Colonic mucosa (tissue), 4 donors: Measurements from ENCODE around the gene PARD3B. TPM values are rescaled to one million over a fixed set of nuclear protein-coding genes. Genes with fewer than 3 reads are reported as not detected.
"Not testable (repeated sequence)": the region's sequence is repeated elsewhere in the genome, so short reads cannot be mapped to it uniquely, and the experiment has no call there.

ENCODE experiments used
- DNase-seq: peaks from one replicate; pipeline ENCODE4 v3.0.0-alpha.2; 2020
- H3K27ac ChIP-seq: fragments of 200-600 bp; one replicate; pipeline ENCODE4 v1.8.0; 2021
- H3K27me3 ChIP-seq: fragments of 200-600 bp; one replicate; pipeline ENCODE4 v1.8.0; 2021
- H3K36me3 ChIP-seq: fragments of 200-600 bp; one replicate; pipeline ENCODE4 v1.8.0; 2021
- H3K4me1 ChIP-seq: fragments of 200-600 bp; one replicate; pipeline ENCODE4 v1.8.0; 2021; ENCODE audit warnings: mild to moderate bottlenecking
- H3K4me3 ChIP-seq: fragments of 200-600 bp; one replicate; pipeline ENCODE4 v1.8.0; 2021
- H3K9ac ChIP-seq, 2 donors: one replicate each; pipeline ENCODE4 v1.7.0; 2013; ENCODE audit warnings: control low read depth in 2 of 2, low read depth in 2 of 2, low read length in 2 of 2
- H3K9me3 ChIP-seq: fragments of 200-600 bp; one replicate; pipeline ENCODE4 v1.8.0; 2021
- intact Hi-C: fragments of 100-400 bp; cut with DNase I; formaldehyde crosslinking; loops from one replicate; pipeline ENCODE4 v1.14.1; 2022
- total RNA-seq, 2 donors: library from RNA; stranded (reverse); fragmentation: NEBNext Ultra II Directional in 1 of 2; extraction: Animal tissue kit (Norgen Biotek cat#: 25700) in 1 of 2; gene quantifications; one replicate each; pipeline ENCODE4 v1.2.1, GENCODE V29; 2021
- TF ChIP-seq, protein P1 (sequence below): fragments of 200-600 bp; IDR thresholded peaks from one replicate; pipeline ENCODE4 v1.8.0; 2022; ENCODE audit warnings: antibody characterized with exemption, mild to moderate bottlenecking
- donor health status: healthy.
- donor health status: DM: no; HTN: no; CAD: no.
- donor health status: DM: no; HTN: no; CAD: no.

The PARD3B gene
- total RNA-seq, 2 donors from 2014 or later = 20.0 to 24.2 TPM

DNA sequence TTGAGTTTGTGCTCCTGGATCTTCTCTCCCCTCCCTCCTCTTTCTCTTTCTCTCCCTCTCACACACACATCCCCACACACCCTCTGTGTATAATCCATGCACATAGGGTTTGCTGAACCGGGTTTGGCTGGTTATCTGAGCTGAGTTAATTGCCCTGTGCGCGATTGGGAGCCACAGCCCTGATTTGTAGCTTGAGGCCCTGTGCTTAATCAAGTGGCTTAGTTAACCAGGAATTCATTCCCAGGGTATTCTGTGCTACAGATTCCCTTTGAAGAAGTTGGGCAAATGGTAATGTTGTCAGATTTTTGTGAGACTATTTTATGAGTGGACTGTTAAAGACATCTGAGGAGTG lies 6.2 kb downstream of the PARD3B start:
- Histone ChIP-seq H3K36me3 (no peaks in the 10 kb centered on the region), H3K27me3 (no peaks in the 10 kb centered on the region), H3K27ac (no peak overlapping the region), H3K9me3 (no peaks in the 10 kb centered on the region), H3K4me1 (no peaks in the 10 kb centered on the region), H3K9ac (no peak overlapping the region), H3K4me3 (no peak overlapping the region)
- TF ChIP-seq, protein P1, sequence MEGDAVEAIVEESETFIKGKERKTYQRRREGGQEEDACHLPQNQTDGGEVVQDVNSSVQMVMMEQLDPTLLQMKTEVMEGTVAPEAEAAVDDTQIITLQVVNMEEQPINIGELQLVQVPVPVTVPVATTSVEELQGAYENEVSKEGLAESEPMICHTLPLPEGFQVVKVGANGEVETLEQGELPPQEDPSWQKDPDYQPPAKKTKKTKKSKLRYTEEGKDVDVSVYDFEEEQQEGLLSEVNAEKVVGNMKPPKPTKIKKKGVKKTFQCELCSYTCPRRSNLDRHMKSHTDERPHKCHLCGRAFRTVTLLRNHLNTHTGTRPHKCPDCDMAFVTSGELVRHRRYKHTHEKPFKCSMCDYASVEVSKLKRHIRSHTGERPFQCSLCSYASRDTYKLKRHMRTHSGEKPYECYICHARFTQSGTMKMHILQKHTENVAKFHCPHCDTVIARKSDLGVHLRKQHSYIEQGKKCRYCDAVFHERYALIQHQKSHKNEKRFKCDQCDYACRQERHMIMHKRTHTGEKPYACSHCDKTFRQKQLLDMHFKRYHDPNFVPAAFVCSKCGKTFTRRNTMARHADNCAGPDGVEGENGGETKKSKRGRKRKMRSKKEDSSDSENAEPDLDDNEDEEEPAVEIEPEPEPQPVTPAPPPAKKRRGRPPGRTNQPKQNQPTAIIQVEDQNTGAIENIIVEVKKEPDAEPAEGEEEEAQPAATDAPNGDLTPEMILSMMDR = no peak
- DNase-seq = no peak
- intact Hi-C loops = no loop called here

DNA sequence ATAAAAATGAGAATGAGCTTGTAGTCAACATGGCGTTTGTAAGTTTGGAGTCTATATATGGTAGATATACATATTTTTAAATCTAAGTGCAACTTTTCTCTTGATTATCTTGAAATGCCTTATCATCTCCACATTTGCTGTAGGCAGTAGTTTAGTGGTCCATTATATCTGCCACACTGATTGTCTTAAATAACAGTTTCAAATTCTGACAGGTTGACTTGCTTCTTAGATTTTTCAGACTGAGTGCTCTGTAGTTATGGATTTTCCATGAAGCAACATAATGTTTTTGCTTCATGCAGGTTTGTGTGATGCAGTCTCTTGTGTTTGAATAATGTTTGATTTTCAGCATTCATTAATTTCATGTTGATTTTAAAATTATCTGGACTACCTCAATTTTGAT lies 12.3 kb downstream of the PARD3B start:
- no peak overlapping the region for H3K27ac ChIP-seq
- no peak overlapping the region for H3K4me3 ChIP-seq
- no peak overlapping the region for H3K9ac ChIP-seq
- DNase-seq = no peak
- H3K9me3 ChIP-seq = no peaks in the 10 kb centered on the region
- TF ChIP-seq, protein P1 = no peak
- no peaks in the 10 kb centered on the region for H3K27me3 ChIP-seq
- no peaks in the 10 kb centered on the region for H3K4me1 ChIP-seq
- intact Hi-C loops = no loop called here
- H3K36me3 ChIP-seq = no peaks in the 10 kb centered on the region

DNA sequence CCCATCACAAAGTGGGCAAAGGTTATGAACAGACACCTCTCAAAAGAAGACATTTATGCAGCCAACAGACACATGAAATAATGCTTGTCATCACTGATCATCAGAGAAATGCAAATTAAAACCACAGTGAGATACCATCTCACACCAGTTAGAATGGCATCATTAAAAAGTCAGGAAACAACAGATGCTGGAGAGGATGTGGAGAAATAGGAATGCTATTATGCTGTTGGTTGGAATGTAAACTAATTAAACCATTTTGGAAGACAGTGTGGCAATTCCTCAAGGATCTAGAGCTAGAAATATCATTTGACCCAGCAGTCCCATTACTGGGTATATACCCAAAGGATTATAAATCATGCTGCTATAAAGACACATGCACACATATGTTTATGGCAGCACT lies 14.1 kb downstream of the PARD3B start:
- DNase-seq, H3K4me3 ChIP-seq, H3K27me3 ChIP-seq, intact Hi-C loops, H3K27ac ChIP-seq, H3K9me3 ChIP-seq, H3K4me1 ChIP-seq, H3K9ac ChIP-seq, H3K36me3 ChIP-seq: not testable (repeated sequence)

DNA sequence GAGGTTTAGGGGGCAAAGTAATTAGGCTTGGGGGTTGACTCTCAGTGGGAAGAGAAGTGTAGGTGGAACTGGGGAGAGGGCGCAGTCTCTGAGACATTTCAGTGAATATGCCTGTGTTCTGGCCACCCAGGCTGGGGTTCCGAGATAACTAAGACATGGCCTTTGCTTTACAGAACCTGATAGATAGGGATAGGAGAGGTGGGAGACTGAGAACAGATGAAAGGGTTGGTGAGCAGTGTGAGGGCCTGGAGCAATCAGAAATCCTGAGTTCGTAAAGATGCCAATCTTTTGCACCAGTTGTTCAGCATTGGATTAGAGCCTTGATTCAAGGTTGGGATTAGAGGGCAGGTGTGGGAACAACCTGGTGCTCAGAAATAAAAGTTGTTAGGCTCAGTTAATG lies 15.6 kb downstream of the PARD3B start:
- no peak for DNase-seq
- H3K36me3 ChIP-seq = no peaks in the 10 kb centered on the region
- H3K27ac ChIP-seq = no peak overlapping the region
- no peaks in the 10 kb centered on the region for H3K9me3 ChIP-seq
- TF ChIP-seq, protein P1 = no peak
- H3K4me3 ChIP-seq = no peak overlapping the region
- no peaks in the 10 kb centered on the region for H3K27me3 ChIP-seq
- no peak overlapping the region for H3K9ac ChIP-seq
- intact Hi-C loops = no loop called here
- H3K4me1 ChIP-seq = no peaks in the 10 kb centered on the region

DNA sequence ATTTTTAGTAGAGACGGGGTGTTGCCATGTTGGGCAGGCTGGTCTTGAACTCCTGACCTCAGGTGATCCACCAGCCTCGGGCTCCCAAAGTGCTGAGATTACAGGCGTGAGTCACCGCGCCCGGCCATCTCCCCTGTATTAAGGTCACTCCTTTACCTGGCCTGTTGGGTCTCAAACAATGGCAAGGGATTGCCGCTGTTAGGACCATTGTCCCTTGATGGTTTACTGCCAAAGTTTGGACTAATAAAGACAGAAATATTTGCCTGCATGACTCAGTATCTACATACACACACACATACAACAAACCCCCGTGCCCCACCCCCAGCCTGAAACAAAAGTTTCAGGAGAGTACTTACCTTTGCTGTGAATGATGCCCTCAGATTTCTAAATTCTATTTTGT lies 16.5 kb downstream of the PARD3B start:
- no peak for DNase-seq
- no peaks in the 10 kb centered on the region for H3K36me3 ChIP-seq
- TF ChIP-seq, protein P1 = no peak
- intact Hi-C loops = no loop called here
- H3K27me3 ChIP-seq = no peaks in the 10 kb centered on the region
- H3K27ac ChIP-seq = no peak overlapping the region
- no peaks in the 10 kb centered on the region for H3K4me1 ChIP-seq
- H3K4me3 ChIP-seq = no peak overlapping the region
- no peaks in the 10 kb centered on the region for H3K9me3 ChIP-seq
- H3K9ac ChIP-seq = no peak overlapping the region

DNA sequence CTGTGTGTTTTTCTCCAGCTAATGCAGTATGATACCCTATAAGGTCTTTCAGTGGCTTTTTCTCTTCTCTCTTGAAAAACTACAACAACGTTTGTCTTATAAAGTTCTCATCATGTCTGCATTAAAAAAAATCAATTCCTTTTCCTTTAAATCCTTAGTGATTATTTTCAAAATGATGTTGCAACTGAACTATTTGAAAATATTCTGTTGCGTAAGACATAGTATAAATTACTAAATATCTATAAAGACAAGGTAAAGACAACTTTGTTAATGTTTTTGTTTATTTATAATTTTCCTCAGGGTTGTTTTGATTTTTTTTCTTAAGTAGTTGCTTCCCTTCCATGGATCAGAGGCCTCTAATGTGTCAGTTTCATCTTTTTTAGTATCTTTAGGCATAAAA lies 21.2 kb downstream of the PARD3B start:
- no peak overlapping the region for H3K9ac ChIP-seq
- intact Hi-C loops = no loop called here
- no peaks in the 10 kb centered on the region for H3K27me3 ChIP-seq
- DNase-seq = no peak
- no peak overlapping the region for H3K27ac ChIP-seq
- TF ChIP-seq, protein P1 = no peak
- H3K4me1 ChIP-seq = no peaks in the 10 kb centered on the region
- no peaks in the 10 kb centered on the region for H3K9me3 ChIP-seq
- H3K36me3 ChIP-seq = no peaks in the 10 kb centered on the region
- H3K4me3 ChIP-seq = no peak overlapping the region
